Immature natural killer cell (primary cell): ENCODE data around the gene PCBP3. TPM values are rescaled to one million over a fixed set of nuclear protein-coding genes. Genes with fewer than 3 reads are reported as not detected.
"Not testable (repeated sequence)": the region's sequence is repeated elsewhere in the genome, so short reads cannot be mapped to it uniquely, and the experiment has no call there.

Experiments used
- DNase-seq, 3 donors: peaks; one replicate each; pipeline ENCODE4 v3.0.0; 2022; ENCODE audit warnings: mixed read lengths in 1 of 3
- H3K27ac Mint-ChIP-seq, 6 donors: one replicate each; pipeline ENCODE4 v1.8.0; 2020; ENCODE audit warnings: mixed read lengths in 6 of 6, mild to moderate bottlenecking in 5 of 6, inconsistent platforms in 4 of 6, moderate library complexity in 3 of 6
- H3K27me3 Mint-ChIP-seq, 3 donors: one replicate each; pipeline ENCODE4 v1.8.0; 2020 to 2021; ENCODE audit warnings: low read depth in 3 of 3, mild to moderate bottlenecking in 3 of 3, mixed read lengths in 3 of 3, moderate library complexity in 3 of 3, inconsistent platforms in 1 of 3
- H3K36me3 Mint-ChIP-seq, 3 donors: one replicate each; pipeline ENCODE4 v1.8.0; 2020; ENCODE audit warnings: mixed read lengths in 3 of 3, inconsistent platforms in 2 of 3, mild to moderate bottlenecking in 2 of 3
- H3K4me1 Mint-ChIP-seq, 2 donors: one replicate each; pipeline ENCODE4 v1.8.0; 2020; ENCODE audit warnings: inconsistent platforms in 2 of 2, mild to moderate bottlenecking in 2 of 2, mixed read lengths in 2 of 2, moderate library complexity in 1 of 2
- H3K4me3 Mint-ChIP-seq, 5 donors: one replicate each; pipeline ENCODE4 v1.8.0; 2020; ENCODE audit warnings: mild to moderate bottlenecking in 5 of 5, mixed read lengths in 5 of 5, inconsistent platforms in 3 of 5, moderate library complexity in 3 of 5
- H3K9me3 Mint-ChIP-seq, 6 donors: one replicate each; pipeline ENCODE4 v1.8.0; 2020; ENCODE audit warnings: mild to moderate bottlenecking in 6 of 6, mixed read lengths in 6 of 6, inconsistent platforms in 4 of 6, moderate library complexity in 3 of 6
- polyA plus RNA-seq, 3 donors: library from polyadenylated mRNA; unstranded; fragments of 300-500 nt; fragmentation: Illumina TruSeq; gene quantifications; one replicate each; pipeline ENCODE4 v1.2.3, GENCODE V29; 2021

Gene PCBP3
- polyA plus RNA-seq, 3 donors from 2014 or later = 0.27 to 0.71 TPM; not detected in 1

DNA sequence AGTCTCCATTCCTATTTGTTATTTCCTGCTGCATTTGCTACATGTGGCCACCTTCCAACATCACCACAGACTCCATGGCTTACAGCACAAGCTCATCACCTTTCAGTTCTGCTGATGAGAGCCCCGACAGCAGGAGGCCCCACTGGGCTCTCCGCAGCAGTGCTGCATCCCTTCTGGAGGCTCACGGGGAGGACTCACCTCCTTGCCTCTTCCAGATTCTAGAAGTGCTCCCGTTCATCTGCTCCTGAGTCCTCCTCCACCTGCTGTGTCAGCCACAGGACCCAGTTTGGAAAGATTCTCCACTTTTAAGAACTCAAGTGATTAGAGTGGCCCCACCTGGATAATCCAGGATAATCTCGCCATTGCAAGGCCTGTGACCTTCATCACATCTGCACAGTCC is 167.6 kb downstream of the PCBP3 start:
- no peak overlapping the region for H3K4me3 Mint-ChIP-seq
- no peak overlapping the region for H3K27ac Mint-ChIP-seq
- no peak for DNase-seq
- no peaks in the 10 kb centered on the region for H3K4me1 Mint-ChIP-seq
- peaks cover 0 to 4% (median 0%) of the 10 kb centered on the region in 6 donors for H3K9me3 Mint-ChIP-seq
- H3K27me3 Mint-ChIP-seq = peaks cover 0 to 15% (median 6%) of the 10 kb centered on the region in 3 donors
- no peaks in the 10 kb centered on the region for H3K36me3 Mint-ChIP-seq

DNA sequence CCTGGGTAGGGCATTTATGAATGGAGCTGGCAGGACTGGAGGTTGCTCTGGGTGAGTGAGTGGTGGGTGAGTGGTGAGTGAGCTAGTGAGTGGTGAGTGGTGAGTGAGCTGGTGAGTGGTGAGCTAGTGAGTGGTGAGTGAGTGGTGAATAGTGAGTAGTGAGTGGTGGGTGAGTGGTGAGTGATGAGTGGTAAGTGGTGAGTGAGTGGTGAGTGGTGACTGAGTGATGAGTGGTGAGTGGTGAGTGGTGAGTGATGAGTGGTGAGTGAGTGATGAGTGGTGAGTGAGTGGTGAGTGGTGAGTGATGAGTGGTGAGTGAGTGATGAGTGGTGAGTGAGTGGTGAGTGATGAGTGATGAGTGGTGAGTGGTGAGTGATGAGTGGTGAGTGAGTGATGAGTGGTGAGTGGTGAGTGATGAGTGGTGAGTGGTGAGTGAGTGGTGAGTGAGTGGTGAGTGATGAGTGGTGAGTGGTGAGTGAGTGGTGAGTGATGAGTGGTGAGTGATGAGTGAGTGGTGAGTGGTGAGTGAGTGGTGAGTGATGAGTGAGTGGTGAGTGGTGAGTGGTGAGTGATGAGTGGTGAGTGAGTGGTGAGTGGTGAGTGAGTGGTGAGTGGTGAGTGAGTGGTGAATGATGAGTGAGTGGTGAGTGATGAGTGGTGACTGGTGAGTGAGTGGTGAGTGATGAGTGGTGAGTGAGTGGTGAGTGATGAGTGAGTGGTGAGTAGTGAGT is 170.8 kb downstream of the PCBP3 start:
- H3K27me3 Mint-ChIP-seq = peaks cover 0 to 11% (median 2%) of the 10 kb centered on the region in 3 donors
- H3K36me3 Mint-ChIP-seq, H3K4me3 Mint-ChIP-seq, DNase-seq, H3K4me1 Mint-ChIP-seq, H3K27ac Mint-ChIP-seq, H3K9me3 Mint-ChIP-seq: not testable (repeated sequence)

DNA sequence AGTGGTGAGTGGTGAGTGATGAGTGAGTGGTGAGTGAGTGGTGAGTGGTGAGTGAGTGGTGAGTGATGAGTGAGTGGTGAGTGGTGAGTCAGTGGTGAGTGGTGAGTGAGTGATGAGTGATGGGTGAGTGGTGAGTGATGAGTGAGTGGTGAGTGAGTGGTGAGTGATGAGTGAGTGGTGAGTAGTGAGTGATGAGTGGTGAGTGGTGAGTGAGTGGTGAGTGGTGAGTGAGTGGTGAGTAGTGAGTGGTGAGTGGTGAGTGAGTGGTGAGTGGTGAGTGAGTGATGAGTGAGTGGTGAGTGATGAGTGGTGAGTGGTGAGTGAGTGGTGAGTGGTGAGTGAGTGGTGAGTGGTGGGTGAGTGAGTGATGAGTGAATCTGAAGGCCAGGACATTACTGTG is 172.3 kb downstream of the PCBP3 start:
- not testable (repeated sequence) for H3K27ac Mint-ChIP-seq, H3K4me1 Mint-ChIP-seq, H3K36me3 Mint-ChIP-seq, H3K4me3 Mint-ChIP-seq, H3K9me3 Mint-ChIP-seq, DNase-seq
- H3K27me3 Mint-ChIP-seq = peaks cover 2 to 11% (median 3%) of the 10 kb centered on the region in 3 donors

DNA sequence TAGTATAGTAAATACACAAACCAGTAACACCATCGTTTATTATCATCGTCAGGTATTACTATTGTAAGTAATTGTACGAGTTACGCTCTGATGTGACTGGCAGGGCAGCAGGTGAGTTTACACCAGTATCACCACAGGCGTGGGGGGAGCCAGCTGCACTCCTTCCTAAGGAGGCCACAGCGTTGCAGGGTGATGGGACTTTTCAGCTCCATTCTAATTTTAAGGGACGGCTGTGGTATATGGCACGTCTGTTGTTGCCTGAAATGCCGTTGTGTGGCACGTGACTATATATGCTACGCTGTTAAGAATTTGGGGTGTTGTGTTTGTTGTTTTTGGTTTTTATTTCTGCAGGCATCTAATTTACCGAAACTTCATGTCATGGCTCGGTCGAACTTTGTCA is 173.3 kb downstream of the PCBP3 start:
- H3K9me3 Mint-ChIP-seq = no peaks in the 10 kb centered on the region
- H3K4me3 Mint-ChIP-seq = peak overlapping the region in 1 of 5 donors; percentile 26
- H3K4me1 Mint-ChIP-seq = no peaks in the 10 kb centered on the region
- peaks cover 2 to 14% (median 3%) of the 10 kb centered on the region in 3 donors for H3K27me3 Mint-ChIP-seq
- no peaks in the 10 kb centered on the region for H3K36me3 Mint-ChIP-seq
- peak overlapping the region in 2 of 6 donors; percentile 53 to 66 for H3K27ac Mint-ChIP-seq
- no peak for DNase-seq

DNA sequence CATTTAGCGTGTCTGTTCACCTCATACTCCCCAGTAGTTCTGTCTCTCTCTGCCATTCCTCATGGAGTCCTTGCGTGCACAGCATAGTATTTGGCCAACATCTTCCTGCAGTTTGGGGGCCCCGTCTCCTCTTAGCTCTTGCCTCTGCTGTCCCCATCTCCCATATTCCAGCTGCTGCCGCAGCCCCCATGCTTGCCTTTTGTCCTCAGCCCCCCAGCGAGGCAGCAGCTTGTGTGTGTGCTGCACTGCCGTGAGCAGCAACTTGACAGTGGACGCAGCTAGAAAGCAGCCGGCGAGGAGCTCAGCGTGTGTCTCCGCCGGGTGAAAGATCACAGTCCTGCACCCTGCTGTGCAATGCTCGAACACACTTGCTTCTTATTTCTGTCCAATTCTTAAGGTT is 173.8 kb downstream of the PCBP3 start:
- Mint-ChIP-seq H3K9me3 (no peaks in the 10 kb centered on the region), H3K27ac (no peak overlapping the region), H3K4me3 (no peak overlapping the region), H3K4me1 (no peaks in the 10 kb centered on the region), H3K27me3 (peaks cover 2 to 19% (median 3%) of the 10 kb centered on the region in 3 donors), H3K36me3 (no peaks in the 10 kb centered on the region)
- no peak for DNase-seq

DNA sequence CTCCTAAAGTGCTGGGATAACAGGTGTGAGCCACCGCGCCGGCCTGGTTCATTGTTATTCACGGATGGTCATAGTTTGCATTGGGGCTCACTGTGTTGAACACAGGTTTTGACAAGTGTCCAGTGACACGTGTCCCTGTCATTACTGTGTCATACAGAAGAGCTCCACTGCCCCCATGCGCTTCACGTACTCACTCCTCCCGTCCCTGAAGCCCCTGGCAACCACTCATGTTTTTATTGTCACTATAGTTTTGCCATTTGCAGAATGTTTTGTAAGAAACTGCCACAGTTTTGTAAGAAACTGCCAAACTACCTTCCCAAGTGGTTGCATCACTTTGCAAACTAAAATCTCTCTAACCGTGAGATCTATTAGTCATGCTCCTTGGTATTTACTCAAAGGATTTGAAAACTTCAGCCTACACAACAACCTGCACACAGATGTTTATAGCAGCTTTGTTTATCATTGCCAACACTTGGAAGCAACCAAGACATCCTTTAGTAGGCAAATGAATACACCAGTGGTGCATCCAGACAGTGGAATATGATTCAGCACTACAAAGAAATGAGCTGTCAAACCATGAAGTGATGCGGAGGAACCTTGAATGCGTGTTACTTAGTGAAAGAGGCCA is 174.9 kb downstream of the PCBP3 start:
- no peak overlapping the region for H3K27ac Mint-ChIP-seq
- H3K9me3 Mint-ChIP-seq = no peaks in the 10 kb centered on the region
- no peak for DNase-seq
- no peaks in the 10 kb centered on the region for H3K36me3 Mint-ChIP-seq
- H3K4me3 Mint-ChIP-seq = no peak overlapping the region
- H3K4me1 Mint-ChIP-seq = no peaks in the 10 kb centered on the region
- H3K27me3 Mint-ChIP-seq = peaks cover 2 to 15% (median 3%) of the 10 kb centered on the region in 3 donors

DNA sequence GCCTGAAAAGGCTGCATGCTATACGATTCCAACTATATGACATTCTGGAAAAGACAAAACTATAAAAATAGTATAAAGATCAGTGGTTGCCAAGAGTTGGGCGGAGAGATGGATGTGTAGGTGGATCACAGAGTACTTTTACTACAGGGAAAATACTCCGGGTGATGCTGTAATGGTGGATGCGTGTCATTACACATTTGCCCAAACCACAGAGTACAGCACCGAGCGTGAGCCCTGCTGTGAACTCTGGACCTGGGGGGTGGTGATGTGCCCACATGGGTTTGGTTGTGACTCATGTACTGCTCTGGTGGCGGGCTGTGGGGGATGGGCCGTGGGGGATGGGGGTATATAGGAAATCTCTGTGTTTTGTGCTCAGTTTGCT is 175.4 kb downstream of the PCBP3 start:
- no peaks in the 10 kb centered on the region for H3K4me1 Mint-ChIP-seq
- H3K4me3 Mint-ChIP-seq = no peak overlapping the region
- H3K27ac Mint-ChIP-seq = no peak overlapping the region
- no peaks in the 10 kb centered on the region for H3K36me3 Mint-ChIP-seq
- H3K27me3 Mint-ChIP-seq = peaks cover 3 to 16% (median 4%) of the 10 kb centered on the region in 3 donors
- DNase-seq = no peak
- no peaks in the 10 kb centered on the region for H3K9me3 Mint-ChIP-seq

DNA sequence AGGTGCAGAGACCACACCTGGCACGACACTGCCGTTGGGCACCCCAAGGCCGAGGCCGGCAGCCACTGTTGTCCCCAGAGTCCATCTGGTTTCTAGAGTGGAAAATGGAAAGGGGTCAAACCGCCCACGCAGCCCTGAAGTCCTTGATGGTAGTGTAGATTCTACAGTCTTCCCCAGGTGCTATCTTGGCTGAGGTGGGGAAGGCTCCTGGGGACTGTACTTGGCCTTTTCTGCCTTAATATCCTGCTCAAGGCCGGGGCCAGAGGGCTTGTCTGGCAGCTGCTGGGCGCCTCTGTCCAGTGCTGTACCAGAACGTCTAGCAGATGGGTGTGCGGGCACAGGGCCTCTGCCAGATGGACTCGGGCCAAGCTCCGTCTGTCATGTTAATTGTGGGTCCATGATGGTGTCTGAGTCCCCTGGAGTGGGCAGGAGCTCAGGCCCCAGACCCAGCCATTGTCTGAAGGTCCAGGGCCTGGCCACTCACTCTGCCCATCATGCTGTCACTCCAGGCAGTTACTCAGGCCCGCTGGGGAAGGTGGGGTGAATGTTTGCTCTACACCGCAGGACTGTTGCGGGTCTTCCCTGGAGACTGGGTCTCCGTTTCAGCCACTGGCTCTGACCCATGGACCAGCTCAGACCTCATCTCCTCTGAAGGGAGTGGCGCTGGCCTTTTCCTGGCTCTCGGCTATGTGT is 176.1 kb downstream of the PCBP3 start:
- H3K4me3 Mint-ChIP-seq = no peak overlapping the region
- no peak for DNase-seq
- no peaks in the 10 kb centered on the region for H3K4me1 Mint-ChIP-seq
- no peak overlapping the region for H3K27ac Mint-ChIP-seq
- no peaks in the 10 kb centered on the region for H3K9me3 Mint-ChIP-seq
- H3K36me3 Mint-ChIP-seq = no peaks in the 10 kb centered on the region
- H3K27me3 Mint-ChIP-seq = peaks cover 3 to 19% (median 4%) of the 10 kb centered on the region in 3 donors

DNA sequence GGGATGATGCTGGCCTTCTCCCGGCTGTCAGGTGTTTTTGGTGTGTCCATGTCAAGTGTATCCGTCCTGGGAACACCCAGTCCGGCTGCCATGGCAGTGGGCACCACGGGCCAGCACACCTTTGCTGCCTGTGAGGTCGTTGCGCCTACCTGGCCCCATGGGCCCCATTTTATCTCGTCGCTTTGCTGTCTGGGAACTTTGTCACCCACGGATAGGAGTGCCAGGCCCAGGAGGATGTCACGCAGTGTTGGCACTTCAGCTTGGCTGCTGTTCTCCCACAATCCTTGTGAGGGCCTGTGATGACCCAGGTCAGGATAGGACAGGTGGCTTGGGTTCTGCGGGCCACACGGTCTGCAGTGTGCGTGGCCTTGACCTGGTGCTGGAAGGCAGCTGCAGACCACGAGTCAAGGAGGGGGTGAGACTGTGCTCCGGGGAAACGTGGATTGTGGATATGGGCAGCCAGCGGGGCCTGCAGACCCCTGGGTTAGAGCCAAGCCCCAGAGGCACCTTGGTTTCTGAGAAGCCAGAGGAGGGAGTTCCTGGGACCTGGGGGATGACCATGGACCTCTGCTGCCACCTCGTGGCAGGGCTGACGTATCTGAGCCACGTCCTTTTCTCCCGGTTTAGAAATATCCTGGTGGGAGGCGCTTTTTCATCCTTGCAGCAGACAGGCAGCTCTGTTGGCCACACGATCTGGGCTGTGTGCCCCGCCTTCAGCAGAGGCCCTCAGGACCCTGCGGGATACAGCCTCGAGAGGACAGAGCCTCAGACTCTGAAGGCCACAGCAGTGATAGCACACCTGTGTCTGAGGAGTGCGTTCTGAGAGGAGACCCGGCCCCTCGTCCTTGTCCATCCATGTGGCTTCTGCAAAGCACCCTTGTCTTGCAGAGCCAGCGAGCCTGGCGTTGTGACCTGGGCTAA is 176.9 kb downstream of the PCBP3 start:
- no peaks in the 10 kb centered on the region for H3K4me1 Mint-ChIP-seq
- peaks cover 3 to 23% (median 4%) of the 10 kb centered on the region in 3 donors for H3K27me3 Mint-ChIP-seq
- no peaks in the 10 kb centered on the region for H3K36me3 Mint-ChIP-seq
- H3K27ac Mint-ChIP-seq = no peak overlapping the region
- no peaks in the 10 kb centered on the region for H3K9me3 Mint-ChIP-seq
- DNase-seq = peak; percentile 41 to 62 (median 47)
- no peak overlapping the region for H3K4me3 Mint-ChIP-seq

DNA sequence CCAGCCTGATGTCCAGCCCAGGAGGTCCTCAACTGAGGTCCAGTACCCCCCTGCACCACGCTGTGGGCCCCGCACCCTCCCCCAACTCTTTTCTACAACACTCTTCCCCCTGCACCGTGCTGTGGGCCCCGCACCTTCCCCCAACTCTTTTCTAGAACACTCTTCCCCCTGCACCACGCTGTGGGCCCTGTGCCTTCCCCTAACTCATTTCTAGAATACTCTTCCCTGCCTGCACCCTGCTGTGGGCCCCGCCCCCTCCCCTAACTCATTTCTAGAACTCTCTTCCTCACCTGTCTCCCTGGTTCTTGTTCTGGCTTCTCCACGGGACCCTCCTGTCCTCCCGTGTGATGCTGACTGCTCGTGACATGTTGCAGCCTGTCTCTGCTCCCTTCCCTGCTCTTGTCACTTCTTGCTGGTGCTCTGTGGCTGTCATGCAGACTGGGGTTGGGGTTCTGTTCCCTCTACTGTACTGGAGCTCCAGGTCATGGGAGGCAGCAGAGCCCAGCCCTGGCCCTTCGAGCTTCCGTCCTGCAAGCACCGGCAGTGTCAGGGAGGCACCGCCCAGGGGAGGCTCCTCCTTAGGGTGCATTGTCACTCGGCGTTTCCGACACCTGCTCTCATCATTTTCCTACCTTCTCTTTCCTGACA is 177.9 kb downstream of the PCBP3 start:
- Mint-ChIP-seq H3K4me1 (no peaks in the 10 kb centered on the region), H3K9me3 (no peaks in the 10 kb centered on the region), H3K27ac (no peak overlapping the region), H3K4me3 (no peak overlapping the region), H3K27me3 (peaks cover 3 to 23% (median 4%) of the 10 kb centered on the region in 3 donors), H3K36me3 (no peaks in the 10 kb centered on the region)
- DNase-seq = no peak

DNA sequence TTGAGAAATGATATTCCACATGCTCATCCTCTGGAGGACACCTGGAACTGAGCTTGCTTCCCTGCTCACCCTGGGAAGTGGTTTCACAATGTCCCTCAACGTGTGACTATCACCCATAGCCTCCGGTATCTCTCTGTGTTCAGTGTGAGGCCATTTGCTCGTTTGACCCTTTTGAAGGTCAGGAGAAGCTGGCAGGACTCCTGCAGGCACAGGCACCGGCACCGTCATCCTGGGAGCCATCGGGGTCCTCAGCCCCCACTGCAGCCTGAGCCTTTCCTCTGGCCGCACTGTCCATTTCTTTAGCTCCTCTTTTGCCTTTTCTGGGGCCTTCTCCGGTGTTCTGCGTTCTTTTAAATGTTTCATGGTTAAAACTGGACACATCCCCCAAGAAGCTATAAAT is 178.5 kb downstream of the PCBP3 start:
- Mint-ChIP-seq H3K4me1 (no peaks in the 10 kb centered on the region), H3K4me3 (no peak overlapping the region), H3K27ac (no peak overlapping the region), H3K36me3 (no peaks in the 10 kb centered on the region), H3K27me3 (peaks cover 2 to 23% (median 3%) of the 10 kb centered on the region in 3 donors), H3K9me3 (no peaks in the 10 kb centered on the region)
- no peak for DNase-seq

DNA sequence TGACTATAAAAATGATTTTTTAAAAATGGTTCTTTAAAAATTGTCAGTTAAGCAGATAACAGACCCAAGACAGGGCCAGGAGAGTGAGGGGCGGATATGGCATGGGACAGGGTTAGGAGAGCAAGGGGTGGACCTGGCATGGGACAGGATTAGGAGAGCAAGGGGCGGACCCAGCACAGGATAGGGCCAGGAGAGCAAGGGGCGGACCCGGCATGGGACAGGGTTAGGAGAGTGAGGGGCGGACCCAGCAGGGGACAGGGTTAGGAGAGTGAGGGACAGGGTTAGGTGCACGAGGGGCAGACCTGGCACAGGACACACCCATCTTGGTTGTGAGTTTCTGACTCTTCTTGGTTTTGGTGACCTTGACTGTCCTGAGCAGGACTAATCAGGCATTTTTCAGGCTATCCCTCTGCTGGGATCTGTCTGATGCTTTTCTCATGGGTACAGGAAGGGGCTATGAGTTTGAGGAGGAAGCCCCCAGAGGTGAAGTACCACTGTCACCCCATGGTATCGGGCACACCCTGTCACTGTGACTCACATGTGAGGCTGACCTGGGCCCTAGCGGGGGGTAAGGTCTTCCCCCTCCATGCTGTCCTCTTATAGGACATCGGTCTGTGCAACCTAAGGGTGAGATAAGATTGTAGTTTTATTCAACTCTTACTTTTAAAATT is 179.0 kb downstream of the PCBP3 start:
- H3K27me3 Mint-ChIP-seq = peaks cover 1 to 23% (median 3%) of the 10 kb centered on the region in 3 donors
- H3K9me3 Mint-ChIP-seq = no peaks in the 10 kb centered on the region
- H3K36me3 Mint-ChIP-seq = no peaks in the 10 kb centered on the region
- no peak for DNase-seq
- no peak overlapping the region for H3K4me3 Mint-ChIP-seq
- no peak overlapping the region for H3K27ac Mint-ChIP-seq
- no peaks in the 10 kb centered on the region for H3K4me1 Mint-ChIP-seq
